NCI-H748 (cell line): ENCODE measurements around the gene CECR2.
"Not testable (repeated sequence)": the region's sequence is repeated elsewhere in the genome, so short reads cannot be mapped to it uniquely, and the experiment has no call there.

ENCODE experiments used
- DNase-seq: peaks from one replicate; lab custom pipeline; 2025; ENCODE audit not compliant: unreplicated experiment; lab: John Stamatoyannopoulos, UW

The CECR2 gene

DNA sequence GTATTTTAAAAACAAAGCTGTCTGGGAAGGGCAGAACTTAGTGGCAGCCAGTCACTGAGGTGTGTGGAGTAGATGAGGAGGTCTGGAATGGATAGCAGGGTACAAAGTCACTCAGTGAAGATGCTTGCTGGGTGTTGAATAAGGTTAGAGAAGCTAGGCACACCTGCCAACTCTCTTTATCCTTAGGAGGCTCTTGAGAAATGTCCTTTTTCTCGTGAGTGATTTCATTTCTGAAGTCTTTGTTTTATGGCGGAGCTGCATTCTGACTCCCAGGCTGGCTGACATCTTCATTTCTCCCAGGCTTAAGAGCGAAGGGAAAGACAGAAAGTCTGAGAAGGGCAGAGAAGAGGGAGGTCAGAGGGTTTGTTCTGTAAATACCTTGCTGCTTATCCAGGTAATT, 31.0 kb downstream of the CECR2 start:
- no peak for DNase-seq

DNA sequence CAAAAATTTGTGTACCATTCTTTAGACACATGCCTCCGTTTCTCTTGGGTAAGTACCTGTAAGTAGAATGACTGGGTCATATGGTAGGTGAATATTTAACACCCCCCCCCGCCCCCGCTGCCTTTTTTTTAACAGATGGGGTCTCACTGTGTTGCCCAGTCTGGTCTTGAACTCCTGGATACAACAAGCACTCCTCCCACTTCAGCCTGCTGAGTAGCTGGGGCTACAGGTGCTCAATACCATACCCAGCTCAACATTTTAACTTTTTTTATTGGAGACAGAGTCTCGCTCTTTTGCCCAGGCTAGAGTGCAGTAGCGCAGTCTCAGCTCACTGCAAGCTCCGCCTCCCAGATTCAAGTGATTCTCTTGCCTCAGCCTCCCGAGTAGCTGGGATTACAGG, 32.5 kb downstream of the CECR2 start:
- DNase-seq, result no peak

DNA sequence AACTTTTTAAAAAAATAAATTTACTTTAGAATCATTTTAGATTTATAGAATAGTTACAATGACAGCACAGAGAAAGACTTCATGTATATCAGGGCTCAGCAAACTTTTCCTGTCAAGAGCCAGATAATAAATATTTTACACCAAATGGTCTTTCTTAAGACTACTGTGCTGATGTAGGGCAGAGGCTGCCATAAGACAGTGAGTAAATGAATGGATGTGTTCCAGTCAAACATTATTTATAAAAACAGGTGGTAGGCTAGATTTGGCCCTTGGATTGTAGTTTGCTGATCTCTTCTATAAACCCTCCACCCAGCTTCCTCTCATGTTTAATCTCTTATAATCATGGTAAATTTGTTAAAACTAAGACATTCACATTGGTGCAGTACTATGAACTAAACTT, 33.0 kb downstream of the CECR2 start:
- DNase-seq, result no peak

DNA sequence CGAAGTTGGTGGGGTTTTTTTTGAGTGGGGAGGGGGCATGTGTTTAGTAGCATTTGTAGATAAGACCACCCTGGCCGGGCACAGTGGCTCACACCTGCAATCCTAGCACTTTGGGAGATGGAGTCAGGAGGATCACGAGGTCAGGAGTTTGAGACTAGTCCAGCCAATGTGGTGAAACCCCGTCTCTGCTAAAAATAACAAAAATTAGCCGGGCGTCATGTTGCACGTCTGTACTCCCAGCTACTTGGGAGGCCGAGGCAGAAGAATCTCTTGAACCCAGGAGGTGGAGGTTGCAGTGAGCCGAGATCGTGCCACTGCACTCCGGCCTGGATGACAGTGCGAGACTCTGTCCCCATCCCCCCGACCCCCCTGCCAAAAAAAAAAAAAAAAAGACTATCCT, 34.6 kb downstream of the CECR2 start:
- no peak for DNase-seq

DNA sequence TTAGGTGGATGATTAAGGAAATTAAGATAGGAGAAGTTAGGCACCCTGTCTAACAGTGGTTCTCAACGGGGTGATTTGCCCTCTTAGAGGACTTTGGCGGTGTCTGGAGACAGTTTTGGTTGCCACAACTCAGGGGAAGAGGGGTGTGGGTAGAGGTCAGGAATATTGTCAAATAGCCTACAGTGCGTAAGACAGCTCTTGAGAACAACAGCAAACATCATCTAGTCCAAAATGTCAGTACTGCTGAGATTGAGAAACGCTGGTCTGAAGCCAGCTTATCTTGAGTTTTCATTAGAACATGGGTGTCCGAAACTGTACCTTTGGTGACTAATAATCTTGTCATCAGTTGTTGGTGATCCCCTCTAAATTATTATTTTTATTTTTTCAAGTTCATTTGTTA, 38.4 kb downstream of the CECR2 start:
- DNase-seq, result no peak

DNA sequence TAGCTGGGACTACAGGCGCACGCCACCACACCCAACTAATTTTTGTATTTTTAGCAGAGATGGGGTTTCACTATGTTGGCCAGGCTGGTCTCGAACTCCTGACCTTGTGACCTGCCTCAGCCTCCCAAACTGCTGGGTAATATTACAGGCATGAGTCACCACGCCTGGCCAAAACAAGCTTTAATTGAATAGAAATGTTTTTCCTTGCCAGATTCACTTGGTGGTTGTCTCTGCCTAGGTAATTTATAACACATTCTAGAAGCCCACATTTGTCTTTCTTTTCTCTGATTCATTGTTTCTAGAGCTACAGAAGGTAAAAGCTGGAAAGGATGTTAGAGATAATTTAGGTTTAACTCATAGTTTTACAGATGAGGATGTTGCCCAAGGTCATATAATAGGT, 41.3 kb downstream of the CECR2 start:
- no peak for DNase-seq

DNA sequence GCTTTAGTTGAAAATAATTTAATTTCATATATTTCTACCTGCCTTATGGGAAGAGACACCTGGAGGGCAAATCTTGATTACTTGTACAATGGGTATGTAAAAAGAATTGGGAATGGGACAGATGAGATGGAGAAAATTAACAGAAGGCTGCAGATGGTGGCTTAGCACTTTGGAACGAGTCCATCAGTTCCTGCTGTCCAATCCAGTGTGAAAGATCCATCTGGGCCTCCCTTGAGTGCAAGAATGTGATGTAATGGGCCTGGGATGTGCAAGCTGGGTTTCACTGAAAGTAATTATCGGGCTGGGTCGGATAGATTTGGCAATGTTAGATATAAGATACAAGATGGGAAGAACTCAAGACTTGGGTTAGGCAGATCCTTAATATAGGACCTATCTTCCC, 42.0 kb downstream of the CECR2 start:
- DNase-seq, result no peak

DNA sequence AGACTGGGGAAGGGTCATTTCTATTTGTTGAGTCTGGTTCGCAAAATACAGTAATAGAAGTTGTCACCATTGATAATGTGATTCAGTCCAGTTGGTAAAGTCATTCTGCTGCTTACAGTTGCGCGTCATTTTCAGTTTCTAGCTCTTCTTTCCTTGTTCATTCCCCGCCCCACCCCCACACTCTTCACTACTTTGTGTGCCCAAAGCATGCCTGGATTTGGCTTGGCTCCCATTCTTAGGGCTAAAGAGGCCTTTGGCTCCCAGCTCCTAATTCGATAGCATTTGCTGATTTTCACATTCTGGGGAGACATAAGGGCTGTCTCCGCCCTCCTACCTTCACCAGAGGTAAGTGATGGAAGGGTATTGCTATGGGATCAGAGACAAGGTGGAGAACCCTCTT, 43.0 kb downstream of the CECR2 start:
- DNase-seq, result no peak

DNA sequence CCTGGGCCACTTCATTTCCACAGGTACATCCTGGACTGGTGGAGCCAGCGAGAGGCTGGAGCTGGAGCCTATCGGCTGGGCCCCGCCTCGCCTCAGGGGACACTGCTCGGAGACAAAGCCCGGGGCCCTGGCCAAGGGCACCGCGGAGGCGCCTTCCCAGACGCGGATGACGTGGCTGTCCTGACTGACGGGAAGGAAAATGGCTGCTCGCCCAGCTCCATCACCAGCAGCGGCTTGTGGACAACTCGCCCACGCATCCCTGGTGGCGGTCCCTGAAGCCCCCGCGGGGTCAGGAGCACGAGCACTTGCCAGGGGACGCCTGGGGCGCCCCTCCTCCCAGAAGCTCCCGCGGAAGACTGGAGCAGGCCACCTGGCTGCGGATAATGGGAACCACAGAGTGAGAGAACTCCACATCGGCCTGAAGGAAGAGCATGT, 49.6 kb downstream of the CECR2 start:
- no peak for DNase-seq

DNA sequence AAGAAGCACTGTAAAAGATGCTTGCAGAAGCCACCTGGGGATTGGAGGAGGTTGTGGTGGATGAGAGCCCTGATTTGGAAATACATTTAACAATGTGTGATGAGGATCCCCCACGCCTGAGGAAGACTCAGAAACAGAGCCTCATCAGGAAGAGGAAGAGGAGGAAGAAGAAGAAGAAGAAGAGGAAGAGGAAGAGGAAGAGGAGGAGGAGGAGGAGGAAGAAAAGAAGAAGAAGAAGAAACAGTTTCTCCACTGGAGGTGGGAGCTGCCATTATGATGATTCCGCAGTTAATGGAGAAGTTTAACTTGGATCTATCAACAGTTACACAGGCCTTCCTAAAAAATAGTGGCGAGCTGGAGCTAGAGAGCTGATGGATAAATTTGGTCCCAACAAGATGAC, 50.1 kb downstream of the CECR2 start:
- no peak for DNase-seq

DNA sequence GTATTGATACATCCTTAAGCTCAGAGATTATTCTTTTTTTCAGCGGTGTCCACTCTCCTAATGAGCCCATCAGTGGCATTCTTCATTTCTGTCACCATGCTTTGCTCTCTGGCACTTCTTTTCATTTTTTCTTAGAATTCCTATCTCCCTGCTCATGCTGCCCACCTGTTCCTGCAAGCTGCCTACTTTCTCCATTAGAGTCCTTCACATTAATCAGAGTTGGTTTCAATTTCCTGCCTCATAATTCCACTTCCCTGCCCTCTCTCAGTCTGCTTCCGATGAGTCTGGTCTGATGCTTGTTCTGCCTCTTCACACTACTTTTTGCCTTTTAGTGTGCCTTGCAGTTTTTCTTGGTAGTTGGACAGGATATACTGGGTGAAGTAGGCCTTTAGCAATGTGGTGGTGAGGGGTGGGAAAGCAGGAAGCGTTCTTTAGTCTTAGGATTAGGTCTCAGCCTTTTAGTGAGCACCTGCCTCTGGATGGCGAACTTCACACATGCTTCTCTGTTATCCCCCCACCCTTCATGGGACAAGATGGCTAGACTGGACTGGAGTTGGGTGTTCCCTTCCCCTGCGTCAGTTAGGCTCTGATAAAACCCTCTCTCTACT, 53.6 kb downstream of the CECR2 start:
- DNase-seq, result no peak

DNA sequence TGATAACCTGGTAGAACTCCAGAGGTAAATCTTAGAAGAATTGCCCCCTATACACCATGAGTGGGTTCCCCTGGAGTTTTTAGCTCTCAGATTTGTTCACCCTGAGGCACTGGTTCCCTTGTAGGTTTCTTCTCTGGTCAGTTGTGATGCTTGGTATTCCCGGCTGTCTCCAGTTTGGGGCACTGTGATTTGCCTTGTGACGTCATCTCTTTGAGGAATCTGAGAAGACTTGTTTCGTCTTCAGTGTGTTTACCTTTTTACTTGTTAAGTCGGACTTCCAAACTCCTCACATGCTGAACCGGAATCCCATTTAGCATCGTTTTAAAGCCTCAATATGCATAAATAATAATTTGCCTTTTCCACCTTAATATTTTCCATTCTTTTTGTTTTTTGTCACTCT, 54.4 kb downstream of the CECR2 start:
- no peak for DNase-seq

DNA sequence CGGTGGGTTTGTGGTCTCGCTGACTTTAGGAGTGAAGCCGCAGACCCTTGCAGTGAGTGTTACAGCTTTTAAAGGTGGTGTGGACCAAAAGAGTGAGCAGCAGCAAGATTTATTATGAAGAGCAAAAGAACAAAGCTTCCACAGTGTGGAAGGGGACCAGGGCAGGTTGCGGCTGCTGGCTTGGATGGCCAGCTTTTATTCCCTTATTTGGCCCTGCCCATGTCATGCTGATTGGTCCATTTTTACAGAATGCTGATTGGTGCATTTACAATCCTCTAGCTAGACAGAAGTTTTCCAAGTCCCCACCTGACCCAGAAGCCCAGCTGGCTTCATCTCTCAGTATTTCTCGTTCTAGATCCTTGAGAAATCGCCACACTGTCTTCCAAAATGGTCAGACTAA, 58.3 kb downstream of the CECR2 start:
- not testable (repeated sequence) for DNase-seq

DNA sequence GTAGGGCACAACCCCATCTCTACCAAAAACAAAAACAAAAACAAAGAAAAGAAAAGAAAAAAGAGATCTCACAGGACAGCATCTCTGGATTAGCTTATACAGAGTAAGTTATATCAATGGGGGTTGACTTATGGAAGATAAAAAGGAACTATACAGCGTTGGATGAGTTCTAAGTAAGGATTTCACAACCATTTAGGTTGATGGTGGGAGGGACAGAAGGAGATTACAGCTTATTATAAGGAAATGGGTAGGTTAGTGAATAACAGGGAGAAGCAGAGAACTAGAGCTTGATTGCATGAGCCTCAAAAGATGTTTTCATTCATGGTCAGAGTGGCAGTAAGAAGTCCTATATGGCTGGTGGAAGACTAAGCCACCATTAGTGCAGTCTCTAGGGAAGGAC, 60.3 kb downstream of the CECR2 start:
- DNase-seq, result no peak

DNA sequence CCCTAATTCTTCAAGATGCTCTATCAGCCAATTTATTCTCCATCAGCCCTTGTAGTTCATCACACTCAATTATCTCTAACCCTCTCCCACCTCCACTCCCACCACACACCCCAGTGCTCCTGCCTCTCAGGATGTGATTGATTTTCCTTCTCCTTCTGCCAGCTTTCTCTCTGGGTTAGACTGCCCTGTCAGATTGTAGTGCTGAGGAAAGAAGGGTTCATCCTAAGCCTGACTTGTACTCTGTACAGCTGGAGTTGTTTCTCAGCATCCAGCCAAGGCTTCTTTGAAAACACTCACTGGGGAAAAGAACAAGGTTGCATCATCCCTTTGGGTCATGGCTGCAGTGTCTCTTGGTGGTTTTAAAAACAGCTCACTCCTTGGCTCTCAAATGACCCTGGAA, 61.2 kb downstream of the CECR2 start:
- DNase-seq, result no peak

DNA sequence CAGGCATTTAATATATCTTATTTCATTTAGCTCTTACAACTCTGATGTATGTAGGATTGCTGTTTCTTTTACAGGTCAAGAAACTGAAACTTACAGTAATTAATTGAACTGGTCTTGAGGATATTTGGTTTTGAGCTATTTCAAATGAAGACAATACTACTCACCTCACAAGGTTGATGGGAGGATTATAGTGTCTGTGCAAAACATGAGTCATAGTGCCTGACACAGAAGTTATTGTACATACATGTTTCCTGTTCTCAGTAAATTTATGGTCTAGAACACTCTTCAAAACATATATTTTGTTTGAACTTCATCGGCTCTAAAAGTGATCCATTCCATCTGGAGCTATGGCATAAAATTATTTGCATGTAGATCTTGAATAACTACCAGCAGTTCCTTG, 61.9 kb downstream of the CECR2 start:
- DNase-seq, result no peak

DNA sequence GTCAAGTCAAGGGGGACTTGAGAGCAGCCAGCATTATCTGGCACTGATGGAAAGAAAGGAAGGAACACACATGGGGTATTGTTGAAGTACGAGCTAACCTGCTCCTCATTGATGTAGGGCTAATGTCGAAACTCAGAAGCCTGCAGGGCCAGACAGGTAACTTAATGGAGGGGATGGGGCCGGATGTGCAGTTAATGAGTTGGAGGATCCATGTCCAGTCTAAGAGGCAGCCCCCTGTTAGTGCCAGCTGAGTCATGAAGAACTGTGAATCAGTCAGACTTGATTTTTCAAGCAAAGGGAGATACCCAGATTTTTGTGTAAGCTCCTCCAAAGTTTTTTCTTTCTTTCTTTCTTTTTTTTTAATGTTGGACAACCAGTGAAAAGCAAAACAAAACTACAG, 65.6 kb downstream of the CECR2 start:
- DNase-seq, result no peak

DNA sequence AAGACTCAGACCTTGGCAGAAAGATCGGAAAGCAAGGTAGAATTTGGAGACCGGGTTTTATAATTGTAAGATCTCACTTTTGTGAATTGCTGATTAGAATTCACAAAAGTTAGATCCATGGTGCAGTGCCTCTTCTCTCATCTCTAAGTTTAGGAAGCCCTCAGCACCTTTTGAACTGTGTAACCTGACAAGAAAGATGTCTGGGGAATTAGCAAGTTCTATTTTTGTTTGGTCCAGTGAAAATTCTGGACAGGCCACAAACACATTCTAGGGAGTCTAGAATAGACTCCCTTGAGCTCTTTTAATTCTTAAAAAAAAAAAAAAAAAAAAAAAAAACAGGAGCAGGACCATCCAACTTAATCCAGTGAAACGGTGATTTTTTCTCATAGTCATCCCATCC, 66.1 kb downstream of the CECR2 start:
- DNase-seq, result no peak

DNA sequence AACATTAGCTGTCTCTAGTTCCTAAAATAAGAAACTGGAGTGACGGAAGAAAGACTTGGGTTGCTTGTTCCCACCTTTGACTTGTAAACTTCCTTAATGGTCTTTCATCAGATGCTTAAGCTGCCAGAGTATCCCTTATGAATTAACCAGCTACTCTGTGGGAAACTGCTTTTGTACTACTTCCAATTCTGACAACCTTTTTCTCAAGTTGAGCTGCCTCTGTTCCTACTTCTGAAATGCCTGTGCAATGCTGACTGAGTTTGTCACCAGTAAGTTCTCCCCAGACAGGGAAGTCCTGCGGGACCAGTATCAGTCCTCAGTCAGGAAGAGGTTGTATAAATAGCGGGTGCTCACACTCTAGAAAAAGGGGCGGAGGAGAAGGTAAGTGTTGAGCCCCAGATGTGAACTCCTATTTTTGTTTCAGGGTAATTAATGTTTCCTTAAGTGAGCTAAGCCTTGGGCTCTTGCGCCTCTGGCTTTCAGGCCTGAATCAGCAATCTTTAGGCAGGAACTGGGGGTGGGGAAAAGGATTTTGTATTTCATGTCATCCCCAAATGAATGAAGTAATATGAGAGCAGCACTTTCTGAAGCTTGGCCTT, 67.2 kb downstream of the CECR2 start:
- DNase-seq, result no peak

DNA sequence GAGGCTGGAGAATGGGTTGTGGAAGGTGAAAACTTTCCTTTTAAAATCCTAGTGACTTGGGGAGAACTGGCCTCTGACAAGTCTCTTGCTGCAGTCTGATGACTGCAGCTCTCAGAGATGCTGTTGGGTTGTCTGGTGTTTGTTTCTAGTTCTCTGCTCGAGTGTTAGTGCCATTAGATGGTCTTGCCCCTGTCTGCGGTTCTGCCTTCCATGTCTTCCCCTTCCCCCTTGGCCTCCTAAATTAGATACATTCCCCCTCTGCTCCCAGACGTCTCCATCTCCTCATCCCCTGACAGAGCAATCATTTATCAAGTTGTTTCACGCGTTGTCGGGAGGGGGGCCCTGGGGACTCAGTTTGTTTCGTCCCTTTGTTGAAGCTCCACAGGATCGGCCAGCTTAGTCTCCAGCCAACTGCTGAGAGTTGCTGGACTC, 67.7 kb downstream of the CECR2 start:
- DNase-seq, result no peak

DNA sequence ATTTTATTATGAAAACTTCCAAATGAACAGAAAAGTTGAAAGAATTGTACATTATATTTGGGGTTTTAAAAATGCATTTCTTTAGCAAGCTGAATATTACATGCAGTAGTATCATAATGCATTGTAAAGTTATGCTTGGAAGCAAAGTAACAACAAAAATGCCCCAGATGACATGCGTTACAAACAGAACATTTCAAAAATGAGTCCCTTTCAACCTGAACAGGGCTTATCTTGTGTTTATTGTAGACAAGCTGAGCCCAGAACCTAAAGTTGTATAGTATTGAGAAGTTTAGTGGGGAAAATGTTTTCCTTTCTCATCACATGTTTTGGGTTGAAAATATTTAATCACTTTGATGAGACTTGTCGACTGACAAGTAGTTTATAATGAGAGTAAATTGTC, 68.8 kb downstream of the CECR2 start:
- DNase-seq, result no peak

DNA sequence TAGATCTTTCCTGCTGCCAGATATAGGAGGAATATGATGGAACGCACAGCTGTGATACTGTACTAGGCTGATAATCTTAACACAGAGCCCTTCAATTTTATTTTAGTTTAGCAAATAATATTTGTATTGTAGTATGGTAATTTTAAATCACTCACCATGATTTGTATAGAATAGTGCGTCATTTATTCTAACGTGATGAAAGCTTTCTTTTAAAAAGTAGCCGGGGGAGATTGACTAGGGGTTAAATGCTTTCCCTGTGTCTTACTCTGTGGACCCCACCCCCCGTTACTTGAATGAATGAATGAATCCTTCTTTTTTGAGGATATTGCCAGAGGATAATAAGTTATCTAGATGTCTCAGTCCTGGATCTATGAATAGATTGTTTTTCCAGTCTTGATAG, 72.1 kb downstream of the CECR2 start:
- DNase-seq, result no peak
